Uterus (tissue), 4 donors: ENCODE measurements around the gene MADD. TPM values are rescaled to one million over a fixed set of nuclear protein-coding genes. Genes with fewer than 3 reads are reported as not detected.

ENCODE experiments used
- DNase-seq, 2 donors: peaks; one replicate each; pipeline ENCODE4 v3.0.0-alpha.2; 2019 to 2020
- H3K27ac ChIP-seq, 2 donors: fragments of 200-600 bp; sonication (generic); 1 replicate in 1 of 2; 2 replicates in 1 of 2; pipeline ENCODE4 v1.5.1; 2016 to 2018
- H3K27me3 ChIP-seq, 2 donors: fragments of 200-600 bp; sonication (generic); one replicate each; pipeline ENCODE4 v1.5.1; 2018 to 2019; ENCODE audit warnings: control low read depth in 1 of 2
- H3K36me3 ChIP-seq, 2 donors: fragments of 200-600 bp; sonication (generic); one replicate each; pipeline ENCODE4 v1.5.1; 2019; ENCODE audit warnings: control low read depth in 1 of 2
- H3K4me1 ChIP-seq, 2 donors: fragments of 200-600 bp; sonication (generic); one replicate each; pipeline ENCODE4 v1.5.1; 2018 to 2019; ENCODE audit warnings: control low read depth in 1 of 2
- H3K4me3 ChIP-seq, 2 donors: fragments of 200-600 bp; sonication (generic); 1 replicate in 1 of 2; 2 replicates in 1 of 2; pipeline ENCODE4 v1.5.1; 2018 to 2019; ENCODE audit warnings: mild to moderate bottlenecking in 1 of 2
- H3K9me3 ChIP-seq, 2 donors: fragments of 200-600 bp; sonication (generic); one replicate each; pipeline ENCODE4 v1.5.1; 2019; ENCODE audit warnings: control low read depth in 1 of 2
- CTCF ChIP-seq, 4 experiments: fragments of 200-600 bp in 2 of 4; fragments of 450-650 bp in 2 of 4; sonication (generic) in 2 of 4; IDR thresholded peaks; one replicate each; pipeline ENCODE4 v1.5.1; 2016 to 2019; ENCODE audit warnings: antibody characterized with exemption in 4 of 4, mild to moderate bottlenecking in 2 of 4, moderate library complexity in 1 of 4
- intact Hi-C: fragments of 100-400 bp; cut with DNase I; formaldehyde crosslinking; loops from one replicate; pipeline ENCODE4 v1.15.1; 2023; ENCODE audit warnings: low total_unique reads
- total RNA-seq, 4 donors: library from RNA; depleted of rRNA in 3 of 4; stranded (reverse); fragments of >200 nt in 3 of 4; gene quantifications; one replicate each; pipeline versions ENCODE4 v1.1.0 to v1.2.4, GENCODE V29; 2014 to 2023
- donor health status: DM: yes; HTN: yes; CAD: no.

Gene MADD
- total RNA-seq, 4 donors from 2014 or later, result 26.8 to 234 (median 47.2) TPM

DNA sequence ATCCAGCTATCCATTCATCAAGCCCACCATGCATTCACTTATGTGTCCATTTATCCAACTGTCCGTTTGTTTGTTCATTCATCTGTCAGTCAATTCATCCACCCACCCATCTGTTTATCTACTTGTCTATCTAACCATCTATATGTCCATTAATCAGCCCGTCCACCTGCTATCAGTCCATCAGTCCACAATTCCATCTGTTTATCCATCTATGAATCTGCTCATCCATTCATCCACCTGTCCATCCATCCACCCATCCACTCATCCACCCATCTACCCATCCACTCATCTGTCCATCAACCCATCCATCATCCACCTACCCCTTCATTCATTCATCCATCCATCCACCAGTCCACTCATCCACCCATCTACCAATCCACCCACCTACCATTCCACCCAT lies 109.4 kb downstream of the MADD start:
- H3K27ac ChIP-seq, result no peak overlapping the region
- no peaks in the 10 kb centered on the region for H3K4me1 ChIP-seq
- intact Hi-C loops, result loop anchor here (10.0 kb wide), 1 partner anchor 465 kb away; the partner anchor contains the start of gene NUP160
- H3K4me3 ChIP-seq, result no peak overlapping the region
- no peaks in the 10 kb centered on the region for H3K9me3 ChIP-seq
- no peaks in the 10 kb centered on the region for H3K36me3 ChIP-seq
- DNase-seq, result no peak
- no peak for TF ChIP-seq CTCF (IDR thresholded peaks at IDR 0.05)
- H3K27me3 ChIP-seq, result no peaks in the 10 kb centered on the region

Other genes starting within 250 kb of the MADD start
- gene ARFGAP2, start 93.3 kb upstream of the MADD start, total RNA-seq, result 100 to 1,000 TPM in 3 of 4 donors, 10 to 100 TPM in 1; 57.4 to 243 (median 151) TPM
- 10 to 100 TPM; 28.1 to 80.3 (median 47.1) TPM for gene PACSIN3, start 83.7 kb upstream of the MADD start, total RNA-seq
- gene DDB2, start 55.2 kb upstream of the MADD start, total RNA-seq, result 10 to 100 TPM; 13.8 to 65.9 (median 23.8) TPM
- gene ACP2, start 21.3 kb upstream of the MADD start, total RNA-seq, result 10 to 100 TPM; 25.6 to 36.6 (median 27.1) TPM
- 10 to 100 TPM; 14.1 to 49.0 (median 31.9) TPM for gene NR1H3, start 12.1 kb upstream of the MADD start, total RNA-seq
- under 1 TPM in 2 of 4 donors, not detected in 2; 0.09 to 0.14 TPM for gene MYBPC3, start 82.6 kb downstream of the MADD start, total RNA-seq
- 1 to 10 TPM; 4.9 to 9.7 (median 7.6) TPM for gene SPI1, start 108.4 kb downstream of the MADD start, total RNA-seq
- 10 to 100 TPM; 30.9 to 79.2 (median 64.2) TPM for gene SLC39A13, start 138.5 kb downstream of the MADD start, total RNA-seq
- gene PSMC3, start 156.3 kb downstream of the MADD start, total RNA-seq, result 100 to 1,000 TPM in 1 of 4 donors, 10 to 100 TPM in 3; 43.8 to 161 (median 96.2) TPM
- gene RAPSN, start 179.0 kb downstream of the MADD start, total RNA-seq, result under 1 TPM in 1 of 4 donors, not detected in 3; 0.41 TPM